Stimulated activated CD4-positive, alpha-beta T cell treated with anti-CD3 and anti-CD28 coated beads, Interleukin-12 subunit alpha, Interleukin-12 subunit beta, amount 100 ng/mL, for 4 hours (primary cell): ENCODE measurements around the gene XRCC4.

ENCODE experiments used
- DNase-seq: peaks from one replicate; pipeline ENCODE4 v3.0.0-alpha.2; 2020

Gene XRCC4

DNA sequence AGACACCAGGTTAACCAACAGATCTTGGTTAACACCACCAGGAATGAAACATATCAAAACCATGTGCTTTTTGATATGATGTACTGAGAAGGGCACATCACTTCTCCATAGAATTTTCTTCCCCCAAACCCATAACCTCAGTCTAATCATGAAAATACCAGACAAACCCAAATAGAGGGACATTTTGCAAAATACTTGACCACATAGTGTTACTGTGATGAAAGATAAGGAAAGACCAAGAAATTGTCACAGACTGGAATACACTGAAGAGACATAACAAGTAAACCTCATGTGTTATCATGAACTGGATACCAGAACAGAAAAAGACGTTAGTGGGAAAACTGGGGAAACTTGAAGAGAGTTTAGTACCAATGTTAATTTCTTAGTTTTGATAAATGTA is 319.3 kb downstream of the XRCC4 start:
- DNase-seq, result no peak

DNA sequence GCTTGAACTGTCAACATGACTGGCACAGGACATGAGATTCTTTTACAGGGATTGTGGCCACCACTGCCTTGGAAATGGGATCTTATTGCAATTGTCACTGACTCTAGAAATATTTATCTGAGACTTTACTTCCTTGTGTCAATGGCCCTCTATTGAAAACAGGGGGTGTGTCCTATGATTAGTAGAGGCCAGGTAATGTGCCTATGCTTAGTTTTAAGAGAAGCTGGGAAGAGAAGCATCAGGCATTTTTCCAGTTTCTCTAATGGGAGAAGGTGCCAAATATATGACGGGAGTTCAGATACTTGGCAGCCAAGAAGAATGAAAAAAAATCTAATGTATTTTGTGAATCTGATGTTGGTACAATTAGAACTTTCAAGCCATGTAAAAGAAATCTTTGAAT is 320.3 kb downstream of the XRCC4 start:
- DNase-seq, result no peak

DNA sequence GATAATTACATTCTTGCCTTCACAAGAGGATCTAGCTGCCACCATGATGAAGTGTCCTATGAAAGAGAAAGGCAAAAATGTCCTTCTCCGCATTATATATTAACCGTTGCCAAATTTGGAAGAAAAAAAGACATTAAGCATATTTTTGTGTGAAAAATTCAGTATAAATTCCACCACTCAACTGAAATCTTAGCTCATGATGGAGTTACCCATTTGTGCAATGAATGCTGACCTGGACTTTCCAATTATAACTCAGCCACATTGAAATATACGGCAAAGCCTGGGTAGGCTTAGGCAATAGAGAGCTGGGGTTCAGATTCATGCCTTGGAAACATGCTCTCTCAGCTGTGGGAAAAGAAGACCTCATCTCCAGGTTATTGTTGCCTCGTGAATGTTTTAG is 322.9 kb downstream of the XRCC4 start:
- DNase-seq, result no peak

DNA sequence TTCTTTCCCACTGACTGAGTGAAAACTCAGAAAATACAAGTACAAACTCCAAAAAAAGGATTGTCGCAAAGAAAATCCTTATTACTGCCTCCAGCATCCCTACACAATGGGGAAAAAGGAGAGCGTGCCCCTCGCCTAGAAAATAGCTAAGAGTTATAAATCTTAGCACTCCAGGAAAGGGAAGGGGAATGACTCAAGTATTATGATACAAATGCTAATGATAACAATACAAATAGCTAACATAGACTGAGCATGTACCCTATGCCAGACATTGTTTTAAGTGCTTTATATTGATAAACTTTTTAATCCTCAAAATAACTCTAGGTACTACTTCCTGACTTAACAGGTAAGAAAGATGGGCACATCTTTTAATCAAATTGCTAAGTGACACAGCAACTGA is 323.4 kb downstream of the XRCC4 start:
- DNase-seq, result no peak

DNA sequence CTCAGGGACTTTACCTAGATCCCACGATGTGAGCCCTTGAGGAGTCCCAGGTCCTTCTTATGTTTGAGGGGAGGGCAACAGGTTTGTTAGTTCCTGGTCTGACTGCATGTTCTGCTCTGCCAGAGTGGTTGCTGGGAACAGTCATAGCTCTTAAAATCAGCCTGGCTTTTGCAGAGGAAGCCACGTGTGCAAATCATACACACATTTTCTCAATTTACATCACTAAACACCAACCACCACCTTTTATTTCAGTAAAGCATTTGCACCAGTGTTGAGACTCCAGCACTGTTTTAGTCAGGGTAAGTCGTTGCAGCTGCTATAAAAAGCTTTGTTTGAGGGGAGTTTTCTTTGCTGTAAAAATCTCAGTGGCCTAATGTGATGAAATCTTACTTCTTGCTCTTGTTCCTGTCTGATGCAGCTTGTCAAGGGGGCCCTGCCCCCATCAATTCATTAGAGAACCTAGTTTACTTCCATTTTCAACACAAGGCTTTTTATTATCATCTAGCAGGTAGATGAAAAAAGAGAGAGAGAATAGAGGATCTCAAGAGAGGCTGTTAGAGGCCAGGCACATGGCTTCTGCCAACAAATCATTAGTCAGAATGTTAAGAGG is 323.9 kb downstream of the XRCC4 start:
- no peak for DNase-seq

DNA sequence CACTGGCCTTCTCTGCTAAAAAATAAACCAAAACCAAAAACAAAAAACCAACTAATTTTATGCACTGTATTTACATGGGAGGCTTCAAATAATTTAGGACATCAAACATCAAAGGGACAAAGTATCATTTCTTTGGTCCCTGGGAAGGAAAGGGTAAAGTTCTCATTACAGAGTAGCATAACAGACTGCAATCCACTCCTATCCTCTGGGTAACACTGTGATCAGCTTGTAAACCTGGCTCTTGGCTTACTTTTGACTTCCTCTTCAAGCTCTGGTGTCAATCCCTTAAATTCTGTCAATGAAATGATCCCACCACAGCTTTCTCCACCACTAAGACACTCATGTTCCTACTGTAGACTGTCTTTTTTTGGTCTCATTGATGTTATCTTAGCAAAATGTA is 324.4 kb downstream of the XRCC4 start:
- no peak for DNase-seq
